Uterus (tissue), 2 donors: Measurements from ENCODE around the gene LRRN3.

Source experiments
- CTCF ChIP-seq, 4 experiments: fragments of 200-600 bp in 2 of 4; fragments of 450-650 bp in 2 of 4; sonication (generic) in 2 of 4; IDR thresholded peaks; one replicate each; pipeline ENCODE4 v1.5.1; 2016 to 2019; ENCODE audit warnings: antibody characterized with exemption in 4 of 4, mild to moderate bottlenecking in 2 of 4, moderate library complexity in 1 of 4
- POLR2A ChIP-seq, 2 donors: fragments of 450-650 bp; IDR thresholded peaks; one replicate each; pipeline ENCODE4 v1.6.1; 2016; ENCODE audit warnings: antibody characterized with exemption in 2 of 2, mild to moderate bottlenecking in 1 of 2, moderate library complexity in 1 of 2

DNA sequence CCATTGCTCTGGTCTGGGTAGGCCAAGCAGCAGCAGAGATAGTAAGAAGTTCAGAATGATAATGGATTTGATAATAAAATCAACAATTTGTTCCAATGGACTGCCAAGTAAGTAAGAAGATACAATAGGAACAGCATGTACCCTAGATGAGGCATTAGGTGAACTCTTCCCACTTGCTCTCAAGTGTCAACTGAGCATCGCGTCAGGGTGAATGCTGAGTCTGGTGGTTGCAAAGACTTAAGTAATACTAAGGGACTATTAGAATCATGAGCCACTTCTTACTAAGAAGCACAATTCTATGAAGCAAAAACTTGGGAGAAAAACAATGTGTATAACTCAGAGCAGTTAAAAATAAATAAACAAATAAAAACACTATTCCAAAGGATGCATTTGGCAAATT, 54.5 kb downstream of the LRRN3 start:
- TF ChIP-seq POLR2A (IDR thresholded peaks at IDR 0.05) (no peak), CTCF (IDR thresholded peaks at IDR 0.05) (no peak)
